GM18858 (cell line): ENCODE data around the gene GZMM.

ENCODE experiments used
- ATAC-seq: cut with Tn5 transposase; IDR thresholded peaks from one replicate; pipeline ENCODE4 v1.9.1; 2021; ENCODE audit not compliant: unreplicated experiment

Gene GZMM

DNA sequence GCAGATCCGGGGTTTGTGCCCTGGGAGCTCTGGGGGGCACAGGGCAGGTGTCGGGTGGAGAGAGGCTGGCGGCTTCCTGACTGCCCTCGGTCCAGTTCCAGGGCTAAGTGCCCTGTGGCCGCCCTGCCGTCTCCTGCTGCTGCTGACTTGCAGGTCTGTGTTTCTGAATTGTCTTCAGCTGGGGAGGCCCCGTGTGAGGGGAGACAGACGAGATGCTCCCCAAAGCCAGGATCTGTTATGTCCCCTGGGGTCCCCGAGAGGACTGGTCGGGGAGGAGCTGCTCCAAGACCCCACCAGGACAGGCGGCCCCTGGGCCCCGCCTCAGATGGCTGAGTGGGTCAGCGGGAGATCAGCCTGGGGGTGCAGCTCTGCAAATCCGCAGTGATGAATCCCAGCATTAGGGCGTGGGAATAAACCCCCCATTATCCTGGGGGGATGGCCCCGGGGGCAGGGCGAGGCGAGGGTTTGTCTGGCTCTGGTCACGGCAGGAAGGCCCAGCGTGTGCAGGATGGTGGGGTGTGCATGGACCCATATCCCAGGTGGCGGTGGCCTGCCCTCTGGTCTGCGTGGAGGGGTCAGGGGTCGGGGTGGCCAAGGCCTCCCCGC is 50.5 kb downstream of the GZMM start:
- ATAC-seq: no peak

DNA sequence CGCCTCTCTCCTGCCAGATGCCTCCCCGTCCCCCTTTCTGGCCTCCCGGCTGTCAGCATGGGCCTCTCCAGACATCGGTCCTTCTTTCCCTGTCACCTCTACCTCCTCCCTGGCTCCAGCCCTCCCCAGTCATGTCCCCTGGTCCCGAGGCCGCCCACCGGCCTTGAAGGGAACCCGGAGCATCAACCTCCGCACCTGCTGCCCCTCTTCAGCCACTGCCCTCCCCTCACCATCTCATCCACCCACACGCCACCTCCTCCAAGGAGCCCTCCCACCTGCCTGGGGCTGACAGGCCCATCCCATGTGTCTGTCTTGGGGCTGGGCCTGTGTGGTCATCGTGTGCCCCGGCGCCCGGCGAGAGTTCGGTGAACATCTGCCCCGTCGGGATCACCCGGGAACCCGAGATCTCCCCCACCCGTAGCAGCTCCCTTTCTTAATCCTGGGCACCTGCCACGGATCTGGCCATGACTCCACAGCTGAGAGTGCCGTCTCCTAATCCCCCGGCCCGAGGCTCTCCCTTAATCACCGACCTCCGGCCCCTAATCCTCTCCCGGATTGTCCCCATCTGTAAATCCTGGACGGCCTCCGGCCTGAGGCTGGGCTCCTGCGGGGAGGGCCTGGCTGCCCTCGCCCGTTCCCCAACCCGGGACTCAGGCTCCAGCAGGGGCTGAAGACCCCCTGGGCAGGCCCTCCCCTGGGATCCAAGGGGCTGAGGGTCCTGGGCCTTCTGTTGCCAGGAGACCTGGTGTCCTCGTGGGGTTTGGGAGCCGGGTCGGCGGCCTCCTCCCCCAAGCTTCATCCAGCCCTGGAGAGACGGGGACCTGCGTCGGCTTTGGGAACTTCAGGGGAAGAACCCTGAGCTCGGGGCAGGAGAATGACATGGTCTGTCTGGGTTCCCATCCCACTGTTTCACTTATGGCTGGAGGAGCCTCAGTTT is 51.7 kb downstream of the GZMM start:
- no peak for ATAC-seq

DNA sequence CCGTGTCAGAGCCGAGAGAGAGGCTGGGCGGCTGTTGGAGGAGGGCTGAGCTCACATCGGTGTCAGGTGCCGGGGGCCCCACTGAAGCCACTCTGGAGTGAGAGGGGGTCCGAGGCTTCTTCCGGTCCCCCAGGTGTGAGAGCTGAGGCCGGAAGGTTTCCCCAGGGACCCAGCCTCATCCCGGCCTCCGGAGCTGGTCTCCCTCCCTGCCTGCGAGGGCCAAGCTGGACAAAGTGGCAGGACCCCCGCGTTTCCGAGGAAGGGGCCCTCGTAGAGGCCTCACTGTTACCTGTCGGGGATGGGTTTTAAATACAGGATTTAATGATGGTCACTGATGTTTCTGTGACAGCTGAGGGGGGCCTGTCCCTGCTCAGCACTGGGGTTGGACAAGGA is 52.4 kb downstream of the GZMM start:
- no peak for ATAC-seq

DNA sequence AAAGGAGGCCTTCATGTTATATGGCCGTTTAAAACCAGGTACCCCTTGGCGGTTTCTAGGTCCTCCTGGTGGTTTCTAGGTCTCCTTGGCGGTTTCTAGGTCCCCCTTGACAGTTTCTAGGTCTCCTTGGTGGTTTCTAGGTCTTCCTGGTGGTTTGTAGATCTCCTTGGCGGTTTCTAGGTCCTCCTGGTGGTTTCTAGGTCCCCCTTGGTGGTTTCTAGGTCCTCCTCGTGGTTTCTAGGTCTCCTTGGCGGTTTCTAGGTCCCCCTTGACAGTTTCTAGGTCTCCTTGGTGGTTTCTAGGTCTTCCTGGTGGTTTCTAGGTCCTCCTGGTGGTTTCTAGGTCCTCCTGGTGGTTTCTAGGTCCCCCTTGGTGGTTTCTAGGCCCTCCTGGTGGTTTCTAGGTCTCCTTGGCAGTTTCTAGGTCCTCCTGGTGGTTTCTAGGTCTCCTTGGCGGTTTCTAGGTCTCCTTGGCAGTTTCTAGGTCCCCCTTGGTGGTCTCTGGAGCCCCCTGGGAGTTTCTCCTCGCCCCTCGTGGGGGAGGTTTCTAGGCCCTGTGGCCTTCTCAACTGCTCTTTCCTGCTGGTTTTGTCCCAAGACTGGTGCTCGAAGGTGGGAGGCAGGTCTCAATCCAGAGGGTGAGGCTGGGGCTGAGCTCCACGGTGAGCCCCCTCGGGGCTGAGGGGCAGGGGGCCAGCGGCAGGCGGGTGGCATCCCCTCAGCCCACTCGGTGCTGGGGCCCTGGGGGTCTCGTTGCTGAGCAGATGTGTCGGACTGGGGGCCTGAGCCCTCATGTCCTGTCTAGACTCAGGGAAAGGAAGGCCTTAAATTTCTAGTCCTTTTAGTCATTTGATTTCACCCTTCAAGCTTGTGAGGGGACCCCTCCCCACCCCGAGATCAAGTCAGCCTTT is 53.8 kb downstream of the GZMM start:
- ATAC-seq: no peak
